Measurements from ENCODE around the gene ZNF408.
"Not testable (repeated sequence)": the region's sequence is repeated elsewhere in the genome, so short reads cannot be mapped to it uniquely, and the experiment has no call there.

The ZNF408 gene

DNA sequence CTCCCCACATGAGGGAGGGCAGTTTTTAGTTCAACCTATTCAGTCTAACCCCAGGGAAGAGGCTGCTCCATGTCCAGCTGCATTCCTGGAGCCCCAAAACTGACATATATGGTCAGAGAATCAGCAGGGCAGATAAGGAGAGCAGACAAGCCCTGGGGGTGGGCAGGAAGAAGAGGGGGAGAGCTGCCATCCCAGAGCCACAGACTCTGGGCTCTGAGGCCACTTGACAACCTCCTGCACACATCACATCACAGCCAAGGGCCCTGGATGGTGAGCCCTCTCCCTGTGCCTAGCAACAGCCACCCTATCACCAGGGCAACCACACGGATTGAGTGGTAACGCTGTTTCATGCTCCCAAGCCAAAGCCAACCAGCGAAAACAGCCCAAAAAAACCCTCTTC, 3.5 kb upstream of the ZNF408 start:
- H3K4me3 ChIP-seq (ENCODE audit: low read depth, low read length) = no peak overlapping the region
- peak; percentile 20 for DNase-seq
- no peaks in the 10 kb centered on the region for H3K9me3 ChIP-seq
- H3K36me3 ChIP-seq = no peaks in the 10 kb centered on the region; the same call in 1 of the 2 replicates
- no peaks in the 10 kb centered on the region for H3K27me3 ChIP-seq
- no peaks in the 10 kb centered on the region; the same call in 1 of the 2 replicates for H3K4me1 ChIP-seq
- TF ChIP-seq, protein P1, sequence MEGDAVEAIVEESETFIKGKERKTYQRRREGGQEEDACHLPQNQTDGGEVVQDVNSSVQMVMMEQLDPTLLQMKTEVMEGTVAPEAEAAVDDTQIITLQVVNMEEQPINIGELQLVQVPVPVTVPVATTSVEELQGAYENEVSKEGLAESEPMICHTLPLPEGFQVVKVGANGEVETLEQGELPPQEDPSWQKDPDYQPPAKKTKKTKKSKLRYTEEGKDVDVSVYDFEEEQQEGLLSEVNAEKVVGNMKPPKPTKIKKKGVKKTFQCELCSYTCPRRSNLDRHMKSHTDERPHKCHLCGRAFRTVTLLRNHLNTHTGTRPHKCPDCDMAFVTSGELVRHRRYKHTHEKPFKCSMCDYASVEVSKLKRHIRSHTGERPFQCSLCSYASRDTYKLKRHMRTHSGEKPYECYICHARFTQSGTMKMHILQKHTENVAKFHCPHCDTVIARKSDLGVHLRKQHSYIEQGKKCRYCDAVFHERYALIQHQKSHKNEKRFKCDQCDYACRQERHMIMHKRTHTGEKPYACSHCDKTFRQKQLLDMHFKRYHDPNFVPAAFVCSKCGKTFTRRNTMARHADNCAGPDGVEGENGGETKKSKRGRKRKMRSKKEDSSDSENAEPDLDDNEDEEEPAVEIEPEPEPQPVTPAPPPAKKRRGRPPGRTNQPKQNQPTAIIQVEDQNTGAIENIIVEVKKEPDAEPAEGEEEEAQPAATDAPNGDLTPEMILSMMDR (IDR thresholded peaks at IDR 0.05; ENCODE audit: low read depth, low read length) = no peak

DNA sequence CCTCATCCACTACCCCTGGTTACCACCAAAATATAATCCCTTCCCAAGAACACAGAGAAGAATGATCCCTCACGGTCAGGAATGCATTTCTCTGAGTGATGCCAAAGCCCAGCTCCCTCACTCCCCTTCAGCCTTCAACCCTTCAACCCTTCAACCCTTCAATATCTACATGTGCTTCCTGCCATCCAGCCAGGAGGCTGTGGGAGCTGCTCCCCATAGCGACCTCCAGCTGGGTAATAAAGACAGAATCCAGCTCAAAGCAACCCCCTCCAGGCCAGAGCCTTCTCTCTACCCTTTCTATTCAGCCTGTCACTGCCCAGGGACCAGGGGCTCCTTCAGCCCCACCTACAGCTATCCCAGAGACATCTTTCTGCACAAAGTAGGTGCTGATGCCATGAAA, 3.1 kb upstream of the ZNF408 start:
- H3K9me3 ChIP-seq = no peaks in the 10 kb centered on the region
- no peaks in the 10 kb centered on the region for H3K27me3 ChIP-seq
- H3K4me3 ChIP-seq (ENCODE audit: low read depth, low read length) = no peak overlapping the region
- no peaks in the 10 kb centered on the region; the same call in 1 of the 2 replicates for H3K4me1 ChIP-seq
- H3K36me3 ChIP-seq = no peaks in the 10 kb centered on the region; the same call in 1 of the 2 replicates
- TF ChIP-seq, protein P1 (IDR thresholded peaks at IDR 0.05; ENCODE audit: low read depth, low read length) = no peak
- DNase-seq = no peak

GRCh38 chr11:46698597-46698996, 2.2 kb upstream of the ZNF408 start:
- no peak for DNase-seq
- H3K36me3 ChIP-seq = no peaks in the 10 kb centered on the region; the same call in none of the 2 replicates
- no peaks in the 10 kb centered on the region for H3K27me3 ChIP-seq
- H3K4me3 ChIP-seq (ENCODE audit: low read depth, low read length) = no peak overlapping the region
- no peaks in the 10 kb centered on the region for H3K9me3 ChIP-seq
- TF ChIP-seq, protein P1 (IDR thresholded peaks at IDR 0.05; ENCODE audit: low read depth, low read length) = no peak
- H3K4me1 ChIP-seq = no peaks in the 10 kb centered on the region; the same call in 1 of the 2 replicates

GRCh38 chr11:46701078-46701654, 335 bp downstream of the ZNF408 start:
- no peaks in the 10 kb centered on the region; the same call in 1 of the 2 replicates for H3K4me1 ChIP-seq
- TF ChIP-seq, protein P1 (IDR thresholded peaks at IDR 0.05; ENCODE audit: low read depth, low read length) = no peak
- peak overlapping the region; percentile 92 for H3K4me3 ChIP-seq (ENCODE audit: low read depth, low read length)
- DNase-seq = no peak
- H3K27me3 ChIP-seq = no peaks in the 10 kb centered on the region
- no peaks in the 10 kb centered on the region for H3K9me3 ChIP-seq
- peaks cover 8% of the 10 kb centered on the region for H3K36me3 ChIP-seq

GRCh38 chr11:46705070-46705688, 4.3 kb downstream of the ZNF408 start:
- Histone ChIP-seq H3K4me3 (ENCODE audit: low read depth, low read length) (no peak overlapping the region), H3K27me3 (no peaks in the 10 kb centered on the region), H3K4me1 (no peaks in the 10 kb centered on the region), H3K9me3 (no peaks in the 10 kb centered on the region), H3K36me3 (peaks cover 8% of the 10 kb centered on the region)
- TF ChIP-seq, protein P1 (IDR thresholded peaks at IDR 0.05; ENCODE audit: low read depth, low read length) = no peak
- no peak for DNase-seq

DNA sequence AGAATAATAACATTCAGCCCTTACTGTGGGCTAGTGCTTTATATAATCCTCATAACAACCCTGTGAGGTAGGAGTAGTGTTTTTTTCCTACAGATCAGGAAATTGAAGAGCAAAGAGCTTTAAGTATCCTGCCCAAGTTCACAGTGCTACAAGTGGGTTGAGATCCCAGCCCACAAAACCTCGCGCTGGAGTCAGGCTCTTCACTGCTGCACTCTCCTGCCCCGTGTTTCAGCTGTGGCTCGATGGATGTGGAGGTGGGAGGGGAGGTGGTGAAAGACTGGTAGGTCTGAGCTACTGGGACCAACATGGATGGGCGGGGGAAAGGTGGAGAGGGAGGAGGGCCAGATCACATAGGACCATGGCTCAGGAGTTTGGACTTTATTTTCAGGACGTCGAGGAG, 6.1 kb downstream of the ZNF408 start:
- Histone ChIP-seq H3K4me1 (no peaks in the 10 kb centered on the region), H3K27me3 (no peaks in the 10 kb centered on the region), H3K4me3 (ENCODE audit: low read depth, low read length) (no peak overlapping the region), H3K36me3 (peaks cover 8% of the 10 kb centered on the region), H3K9me3 (no peaks in the 10 kb centered on the region)
- TF ChIP-seq, protein P1 (IDR thresholded peaks at IDR 0.05; ENCODE audit: low read depth, low read length) = no peak
- no peak for DNase-seq

DNA sequence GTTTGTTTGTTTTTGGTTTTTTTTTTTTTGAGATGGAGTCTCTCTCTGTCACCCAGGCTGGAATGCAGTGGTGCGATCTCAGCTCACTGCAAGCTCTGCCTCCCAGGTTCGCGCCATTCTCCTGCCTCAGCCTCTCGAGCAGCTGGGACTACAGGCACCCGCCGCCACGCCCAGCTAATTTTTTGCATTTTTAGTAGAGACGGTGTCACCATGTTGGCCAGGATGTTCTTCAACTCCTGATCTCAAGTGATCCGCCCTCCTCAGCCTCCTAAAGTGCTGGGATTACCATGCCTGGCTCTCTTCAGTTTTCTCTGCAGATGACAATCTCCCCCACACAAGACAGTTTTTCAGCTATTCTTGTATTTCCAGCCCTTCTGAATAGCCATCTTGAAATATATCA, 8.5 kb downstream of the ZNF408 start:
- H3K27me3 ChIP-seq; DNase-seq; H3K4me3 ChIP-seq (ENCODE audit: low read depth, low read length); H3K9me3 ChIP-seq; H3K4me1 ChIP-seq; H3K36me3 ChIP-seq: not testable (repeated sequence)

All from BE2C (cell line).